ENCODE measurements around the gene CEMIP2. TPM values are rescaled to one million over a fixed set of nuclear protein-coding genes. Genes with fewer than 3 reads are reported as not detected.

The CEMIP2 gene
- total RNA-seq, 1 experiment from 2014 or later, result 16.0 TPM

GRCh38 chr9:71706176-71706575 is 62.1 kb downstream of the CEMIP2 start:
- Histone ChIP-seq H3K4me2 (ENCODE audit: low read length) (no peak overlapping the region), H4K20me1 (ENCODE audit: low read length) (no peaks in the 10 kb centered on the region), H3K9me3 (ENCODE audit: low read length) (no peaks in the 10 kb centered on the region), H3K9me2 (replicated peaks; ENCODE audit: low read length) (no peaks in the 10 kb centered on the region), H3K9ac (ENCODE audit: low read length) (no peak overlapping the region), H3K27me3 (ENCODE audit: low read length) (no peaks in the 10 kb centered on the region), H2AFZ (ENCODE audit: low read length) (no peak overlapping the region), H3K27ac (ENCODE audit: low read length) (no peak overlapping the region), H3K4me3 (ENCODE audit: low read length) (no peak overlapping the region), H3K36me3 (ENCODE audit: low read depth, low read length) (peaks cover 7% of the 10 kb centered on the region; the same call in 1 of the 2 replicates), H3K4me1 (ENCODE audit: insufficient read depth, low read length) (no peaks in the 10 kb centered on the region), H3F3A (ENCODE audit: low read length, unreplicated experiment) (no peaks in the 10 kb centered on the region), H3K79me2 (ENCODE audit: low read length) (no peaks in the 10 kb centered on the region)
- no peak for DNase-seq
- CTCF ChIA-PET, result no interaction called here
- POLR2A ChIA-PET (ENCODE audit: unreplicated experiment), result no interaction called here
- BruUV-seq (replicated peaks), result no TSS peak
- TF ChIP-seq EZH2phosphoT487 (IDR thresholded peaks at IDR 0.05; ENCODE audit: borderline replicate concordance, low read length) (no peak), CTCF (conservative IDR thresholded peaks at IDR 0.05; ENCODE audit: low read depth, low read length) (no peak), EZH2 (IDR thresholded peaks at IDR 0.05; ENCODE audit: low read length, unreplicated experiment) (no peak)
- intact Hi-C loops (cut with micrococcal nuclease), result no loop called here
- no peak for ATAC-seq

- Histone ChIP-seq H4K20me1 (ENCODE audit: low read length) (no peaks in the 10 kb centered on the region), H3K27ac (ENCODE audit: low read length) (no peak overlapping the region), H3K9me3 (ENCODE audit: low read length) (no peaks in the 10 kb centered on the region), H3K4me3 (ENCODE audit: low read length) (no peak overlapping the region), H3K4me2 (ENCODE audit: low read length) (no peak overlapping the region), H3K36me3 (ENCODE audit: low read depth, low read length) (peaks cover 7% of the 10 kb centered on the region; the same call in 1 of the 2 replicates), H3K4me1 (ENCODE audit: insufficient read depth, low read length) (no peaks in the 10 kb centered on the region), H3K27me3 (ENCODE audit: low read length) (no peaks in the 10 kb centered on the region), H3K79me2 (ENCODE audit: low read length) (no peaks in the 10 kb centered on the region), H3K9me2 (replicated peaks; ENCODE audit: low read length) (no peaks in the 10 kb centered on the region), H2AFZ (ENCODE audit: low read length) (no peak overlapping the region), H3K9ac (ENCODE audit: low read length) (no peak overlapping the region), H3F3A (ENCODE audit: low read length, unreplicated experiment) (no peaks in the 10 kb centered on the region)
- ChIA-PET POLR2A (ENCODE audit: unreplicated experiment) (no interaction called here), CTCF (no interaction called here)
- BruUV-seq (replicated peaks), result no TSS peak
- TF ChIP-seq CTCF (conservative IDR thresholded peaks at IDR 0.05; ENCODE audit: low read depth, low read length) (no peak), EZH2 (IDR thresholded peaks at IDR 0.05; ENCODE audit: low read length, unreplicated experiment) (no peak), EZH2phosphoT487 (IDR thresholded peaks at IDR 0.05; ENCODE audit: borderline replicate concordance, low read length) (no peak)
- intact Hi-C loops (cut with micrococcal nuclease), result no loop called here
- DNase-seq (no peak), ATAC-seq (no peak)
These were observed 63.5 kb downstream of the CEMIP2 start for GRCh38 chr9:71704796-71705195.

- H3K79me2 ChIP-seq (ENCODE audit: low read length), result no peaks in the 10 kb centered on the region
- H3K9ac ChIP-seq (ENCODE audit: low read length), result no peak overlapping the region
- H3K9me3 ChIP-seq (ENCODE audit: low read length), result no peaks in the 10 kb centered on the region
- no peaks in the 10 kb centered on the region for H3K4me1 ChIP-seq (ENCODE audit: insufficient read depth, low read length)
- no peak overlapping the region for H3K27ac ChIP-seq (ENCODE audit: low read length)
- H3K36me3 ChIP-seq (ENCODE audit: low read depth, low read length), result peaks cover 7% of the 10 kb centered on the region; the same call in 1 of the 2 replicates
- no TSS peak for BruUV-seq (replicated peaks)
- ATAC-seq (no peak), DNase-seq (no peak)
- intact Hi-C loops (cut with micrococcal nuclease), result no loop called here
- no peak overlapping the region for H3K4me2 ChIP-seq (ENCODE audit: low read length)
- H4K20me1 ChIP-seq (ENCODE audit: low read length), result no peaks in the 10 kb centered on the region
- ChIA-PET CTCF (no interaction called here), POLR2A (ENCODE audit: unreplicated experiment) (no interaction called here)
- H3K27me3 ChIP-seq (ENCODE audit: low read length), result no peaks in the 10 kb centered on the region
- no peak overlapping the region for H2AFZ ChIP-seq (ENCODE audit: low read length)
- H3K4me3 ChIP-seq (ENCODE audit: low read length), result no peak overlapping the region
- H3K9me2 ChIP-seq (replicated peaks; ENCODE audit: low read length), result no peaks in the 10 kb centered on the region
- H3F3A ChIP-seq (ENCODE audit: low read length, unreplicated experiment), result no peaks in the 10 kb centered on the region
- TF ChIP-seq CTCF (conservative IDR thresholded peaks at IDR 0.05; ENCODE audit: low read depth, low read length), result no peak
- no peak for TF ChIP-seq EZH2 (IDR thresholded peaks at IDR 0.05; ENCODE audit: low read length, unreplicated experiment)
- no peak for TF ChIP-seq EZH2phosphoT487 (IDR thresholded peaks at IDR 0.05; ENCODE audit: borderline replicate concordance, low read length)
These were observed 65.0 kb downstream of the CEMIP2 start for GRCh38 chr9:71703172-71703872.
